Measurements from ENCODE around the gene PRR16.

GRCh38 chr5:120546922-120547321 is 82.8 kb downstream of the PRR16 start:
- TF ChIP-seq YY1 (IDR thresholded peaks at IDR 0.05; ENCODE audit: insufficient read depth, insufficient read length): no peak
- TF ChIP-seq SUZ12 (IDR thresholded peaks at IDR 0.05; ENCODE audit: extremely low read depth, insufficient read depth, insufficient read length): no peak
- no peak for TF ChIP-seq ZNF274 (IDR thresholded peaks at IDR 0.05; ENCODE audit: low read depth, low read length)
